Stomach (tissue), 9 donors: ENCODE measurements around the gene TFEB. TPM values are rescaled to one million over a fixed set of nuclear protein-coding genes. Genes with fewer than 3 reads are reported as not detected.

Experiments used
- DNase-seq, 2 donors: peaks; one replicate each; pipeline versions ENCODE4 v3.0.0 to v3.0.0-alpha.2; 2013 to 2019
- H3K27ac ChIP-seq, 5 donors: fragments of 200-600 bp in 4 of 5; sonication (generic) in 4 of 5; one replicate each; pipeline ENCODE4 v1.5.1; 2013 to 2019; ENCODE audit warnings: mild to moderate bottlenecking in 1 of 5, moderate library complexity in 1 of 5
- H3K27me3 ChIP-seq, 3 donors: fragments of 200-600 bp; sonication (generic); one replicate each; pipeline ENCODE4 v1.5.1; 2017 to 2019; ENCODE audit warnings: mixed run types in 1 of 3
- H3K36me3 ChIP-seq, 4 donors: fragments of 200-600 bp; sonication (generic); 1 replicate in 3 of 4; 2 replicates in 1 of 4; pipeline ENCODE4 v1.5.1; 2016 to 2019
- H3K4me1 ChIP-seq, 4 donors: fragments of 200-600 bp; sonication (generic); one replicate each; pipeline ENCODE4 v1.5.1; 2016 to 2019
- H3K4me3 ChIP-seq, 4 donors: fragments of 200-600 bp; sonication (generic) in 3 of 4; one replicate each; pipeline ENCODE4 v1.5.1; 2016 to 2019; ENCODE audit warnings: mild to moderate bottlenecking in 1 of 4
- H3K9me3 ChIP-seq, 4 donors: fragments of 200-600 bp; sonication (generic); one replicate each; pipeline ENCODE4 v1.5.1; 2016 to 2019
- CTCF ChIP-seq, 7 experiments: fragments of 450-650 bp in 4 of 7; fragments of 200-600 bp in 3 of 7; sonication (generic) in 3 of 7; IDR thresholded peaks; one replicate each; pipeline ENCODE4 v1.5.1; 2016 to 2019; ENCODE audit warnings: antibody characterized with exemption in 7 of 7, control low read depth in 2 of 7, mild to moderate bottlenecking in 1 of 7
- EP300 ChIP-seq: sonication (generic); formaldehyde crosslinking; IDR thresholded peaks from one replicate; pipeline ENCODE4 v1.6.1; 2017; ENCODE audit warnings: antibody characterized with exemption
- POLR2A ChIP-seq, 4 donors: fragments of 450-650 bp; IDR thresholded peaks; one replicate each; pipeline ENCODE4 v1.6.1; 2016; ENCODE audit warnings: antibody characterized with exemption in 4 of 4, control low read depth in 2 of 4, mild to moderate bottlenecking in 1 of 4, moderate library complexity in 1 of 4
- POLR2AphosphoS5 ChIP-seq, 3 donors: sonication (generic); formaldehyde crosslinking; IDR thresholded peaks; one replicate each; pipeline ENCODE4 v1.6.1; 2016; ENCODE audit warnings: antibody characterized with exemption in 3 of 3
- WGBS, 5 donors: extraction: QIAGEN DNeasy Blood & Tissue Kit in 3 of 5; methylation state at CpG; one replicate each; pipeline versions ENCODE4 v1.1.5 to v1.1.7; 2013 to 2018; 5-methylcytosine and 5-hydroxymethylcytosine counted together
- intact Hi-C: fragments of 100-400 bp; cut with DNase I; formaldehyde crosslinking; loops from one replicate; pipeline ENCODE4 v1.15.1; 2023; ENCODE audit warnings: low total_unique reads
- polyA plus RNA-seq, 3 donors: library from polyadenylated mRNA; stranded (reverse); fragments of 200-250 nt; gene quantifications; one replicate each; pipeline ENCODE4 v1.2.3, GENCODE V29; 2013
- total RNA-seq, 5 donors: library from RNA; depleted of rRNA; stranded (reverse); fragments of >200 nt; gene quantifications; one replicate each; pipeline versions ENCODE4 v1.1.0 to v1.2.3, GENCODE V29; 2014 to 2016
- donor health status: healthy with polysubstance abuse.
- donor health status: Bipolar disorder and iron deficiency.
- donor health status: healthy.

TFEB gene
- total and polyA plus RNA-seq, 8 donors, result 6.4 to 130 (median 13.5) TPM

GRCh38 chr6:41694815-41695526, 40.4 kb downstream of the TFEB start:
- peaks cover 10 to 21% (median 16%) of the 10 kb centered on the region in 4 donors for H3K36me3 ChIP-seq

GRCh38 chr6:41693281-41694240, 41.8 kb downstream of the TFEB start:
- peak; percentile 41 to 59 for DNase-seq
- Histone ChIP-seq H3K4me1 (peaks cover 8 to 29% (median 25%) of the 10 kb centered on the region in 4 donors), H3K36me3 (peaks cover 10 to 31% (median 27%) of the 10 kb centered on the region in 4 donors), H3K27me3 (no peaks in the 10 kb centered on the region), H3K9me3 (no peaks in the 10 kb centered on the region), H3K4me3 (no peak overlapping the region), H3K27ac (no peak overlapping the region)
- WGBS, 5 donors, result 57 to 79% (median 67%) methylated on average over 5 to 10 of the region's 10 CpGs
- no peak for TF ChIP-seq CTCF (IDR thresholded peaks at IDR 0.05)
- no peak for TF ChIP-seq POLR2AphosphoS5 (IDR thresholded peaks at IDR 0.05)
- no peak for TF ChIP-seq POLR2A (IDR thresholded peaks at IDR 0.05)
- TF ChIP-seq EP300, result no peak
- intact Hi-C loops, result no loop called here

More at GRCh38 chr6:41694815-41695526, 40.4 kb downstream of the TFEB start:
- no peak for DNase-seq
- Histone ChIP-seq H3K27ac (no peak overlapping the region), H3K27me3 (no peaks in the 10 kb centered on the region), H3K9me3 (no peaks in the 10 kb centered on the region), H3K4me1 (peaks cover 4 to 21% (median 15%) of the 10 kb centered on the region in 4 donors), H3K4me3 (no peak overlapping the region)
- 77 to 87% (median 81%) methylated on average over 6 of the region's 6 CpGs for WGBS, 5 donors
- intact Hi-C loops, result loop anchor here (5.0 kb wide), 1 partner anchor 77 kb away; no protein-coding TSS in a partner anchor
- TF ChIP-seq POLR2AphosphoS5 (IDR thresholded peaks at IDR 0.05), result no peak
- no peak for TF ChIP-seq EP300
- TF ChIP-seq POLR2A (IDR thresholded peaks at IDR 0.05), result no peak
- no peak for TF ChIP-seq CTCF (IDR thresholded peaks at IDR 0.05)

GRCh38 chr6:41692730-41693129, 42.7 kb downstream of the TFEB start:
- peaks cover 8 to 35% (median 32%) of the 10 kb centered on the region in 4 donors for H3K4me1 ChIP-seq
- intact Hi-C loops, result no loop called here
- H3K27ac ChIP-seq, result no peak overlapping the region
- no peaks in the 10 kb centered on the region for H3K27me3 ChIP-seq
- WGBS, 5 donors, result 84 to 95% (median 92%) methylated on average over 2 of the region's 2 CpGs
- peaks cover 16 to 36% (median 34%) of the 10 kb centered on the region in 4 donors for H3K36me3 ChIP-seq
- no peak for DNase-seq
- no peaks in the 10 kb centered on the region for H3K9me3 ChIP-seq
- H3K4me3 ChIP-seq, result no peak overlapping the region
- no peak for TF ChIP-seq EP300
- TF ChIP-seq POLR2A (IDR thresholded peaks at IDR 0.05), result no peak
- no peak for TF ChIP-seq CTCF (IDR thresholded peaks at IDR 0.05)

- no peak for DNase-seq
Observed at GRCh38 chr6:41692080-41692675, 43.2 kb downstream of the TFEB start.

More at GRCh38 chr6:41692080-41692675, 43.2 kb downstream of the TFEB start:
- Histone ChIP-seq H3K9me3 (no peaks in the 10 kb centered on the region), H3K4me3 (no peak overlapping the region), H3K36me3 (peaks cover 17 to 42% (median 39%) of the 10 kb centered on the region in 4 donors), H3K27ac (no peak overlapping the region), H3K4me1 (peaks cover 8 to 41% (median 36%) of the 10 kb centered on the region in 4 donors), H3K27me3 (no peaks in the 10 kb centered on the region)
- intact Hi-C loops, result no loop called here
- no peak for TF ChIP-seq EP300
- TF ChIP-seq POLR2AphosphoS5 (IDR thresholded peaks at IDR 0.05), result no peak
- no peak for TF ChIP-seq CTCF (IDR thresholded peaks at IDR 0.05)
- no peak for TF ChIP-seq POLR2A (IDR thresholded peaks at IDR 0.05)
